GM13976 (cell line): ENCODE results near the gene TFB1M.
A peak's percentile ranks its signal among the peaks of the same experiment; 100 is the strongest.
"Not testable (repeated sequence)": the region's sequence is repeated elsewhere in the genome, so short reads cannot be mapped to it uniquely, and the experiment has no call there.

Experiments used
- DNase-seq: peaks from one replicate; pipeline ENCODE4 v3.0.0; 2012; ENCODE audit warnings: low spot score
- in situ Hi-C: fragments of 300-500 bp; cut with MboI; formaldehyde crosslinking; loops from one replicate; pipeline ENCODE4 v1.12.0; 2022; ENCODE audit warnings: low sequenced_read_pairs, mixed read lengths, inconsistent platforms; ENCODE audit not compliant: unreplicated experiment
- TF ChIP-seq, protein P1 (sequence below): IDR thresholded peaks from 2 replicates; pipeline ENCODE4 v1.5.1; 2012; ENCODE audit warnings: borderline replicate concordance, mild to moderate bottlenecking; ENCODE audit not compliant: insufficient read depth; ENCODE audit errors: extremely low read depth, missing control alignments, control extremely low read depth

The TFB1M gene

DNA sequence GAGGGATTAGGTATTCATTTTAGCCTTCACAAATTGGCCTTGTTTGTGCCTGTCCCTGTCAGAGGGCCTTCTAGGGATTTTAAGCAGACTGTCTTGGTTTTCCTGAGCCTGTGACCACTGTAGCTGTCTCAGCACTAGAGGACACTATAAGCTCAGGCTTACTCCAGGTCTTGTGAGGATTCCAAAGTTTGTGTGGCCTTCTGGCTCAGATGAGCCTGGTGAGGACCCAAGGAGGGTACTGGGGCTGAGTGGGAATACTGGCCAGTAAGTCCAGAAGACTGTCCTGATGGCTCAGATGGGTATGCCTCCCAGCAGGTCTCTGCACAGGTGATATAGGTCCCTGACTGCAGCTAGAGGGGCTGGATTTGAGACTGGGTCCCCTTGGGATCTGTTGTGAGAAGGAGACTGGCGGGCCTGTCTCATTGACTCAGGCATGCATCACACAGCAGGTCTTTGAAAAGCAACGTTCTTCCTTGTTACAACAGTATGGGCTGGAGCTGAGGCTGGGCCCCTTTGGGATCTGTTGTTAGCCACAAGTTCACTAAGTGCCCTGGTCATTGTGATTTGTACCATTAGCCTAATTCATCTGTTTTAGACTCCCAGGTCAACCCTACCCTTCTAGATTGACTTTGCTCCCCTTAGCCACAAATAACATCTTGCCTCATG lies 26.3 kb upstream of the TFB1M start:
- in situ Hi-C loops = no loop called here
- TF ChIP-seq, protein P1, sequence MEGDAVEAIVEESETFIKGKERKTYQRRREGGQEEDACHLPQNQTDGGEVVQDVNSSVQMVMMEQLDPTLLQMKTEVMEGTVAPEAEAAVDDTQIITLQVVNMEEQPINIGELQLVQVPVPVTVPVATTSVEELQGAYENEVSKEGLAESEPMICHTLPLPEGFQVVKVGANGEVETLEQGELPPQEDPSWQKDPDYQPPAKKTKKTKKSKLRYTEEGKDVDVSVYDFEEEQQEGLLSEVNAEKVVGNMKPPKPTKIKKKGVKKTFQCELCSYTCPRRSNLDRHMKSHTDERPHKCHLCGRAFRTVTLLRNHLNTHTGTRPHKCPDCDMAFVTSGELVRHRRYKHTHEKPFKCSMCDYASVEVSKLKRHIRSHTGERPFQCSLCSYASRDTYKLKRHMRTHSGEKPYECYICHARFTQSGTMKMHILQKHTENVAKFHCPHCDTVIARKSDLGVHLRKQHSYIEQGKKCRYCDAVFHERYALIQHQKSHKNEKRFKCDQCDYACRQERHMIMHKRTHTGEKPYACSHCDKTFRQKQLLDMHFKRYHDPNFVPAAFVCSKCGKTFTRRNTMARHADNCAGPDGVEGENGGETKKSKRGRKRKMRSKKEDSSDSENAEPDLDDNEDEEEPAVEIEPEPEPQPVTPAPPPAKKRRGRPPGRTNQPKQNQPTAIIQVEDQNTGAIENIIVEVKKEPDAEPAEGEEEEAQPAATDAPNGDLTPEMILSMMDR = no peak
- no peak for DNase-seq

DNA sequence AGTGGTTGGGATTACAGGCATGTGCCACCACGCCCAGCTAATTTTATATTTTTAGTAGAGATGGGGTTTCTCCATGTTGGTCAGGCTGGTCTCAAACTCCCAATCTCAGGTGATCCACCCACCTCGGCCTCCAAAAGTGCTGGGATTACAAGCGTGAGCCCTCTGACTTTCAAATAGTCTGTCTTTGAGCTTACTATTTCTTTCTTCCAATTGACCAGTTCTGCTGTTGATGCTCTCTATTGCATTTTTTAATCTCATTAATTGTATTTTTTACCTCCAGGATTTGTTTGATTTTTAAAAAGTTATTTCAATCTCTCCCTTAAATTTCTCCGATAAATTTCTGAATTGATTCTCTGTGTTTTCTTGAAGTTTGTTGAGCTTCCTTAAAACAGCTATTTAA lies 25.6 kb upstream of the TFB1M start:
- in situ Hi-C loops, DNase-seq: not testable (repeated sequence)

DNA sequence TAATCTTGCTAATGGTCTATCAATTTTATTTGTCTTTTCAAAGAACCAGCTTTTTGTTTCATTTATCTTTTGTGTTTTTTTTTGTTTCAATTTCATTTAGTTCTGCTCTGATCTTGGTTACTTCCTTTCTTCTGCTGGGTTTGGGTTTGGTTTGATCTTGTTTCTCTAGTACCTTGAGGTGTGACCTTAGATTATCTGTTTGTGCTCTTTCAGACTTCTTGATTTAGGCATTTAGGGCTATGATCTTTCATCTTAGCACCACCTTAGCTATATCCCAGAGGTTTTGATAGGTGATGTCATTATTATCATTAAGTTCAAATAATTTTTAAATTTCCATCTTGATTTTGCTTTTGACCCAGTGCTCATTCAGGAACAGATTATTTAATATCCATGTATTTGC lies 24.0 kb upstream of the TFB1M start:
- DNase-seq, in situ Hi-C loops: not testable (repeated sequence)

DNA sequence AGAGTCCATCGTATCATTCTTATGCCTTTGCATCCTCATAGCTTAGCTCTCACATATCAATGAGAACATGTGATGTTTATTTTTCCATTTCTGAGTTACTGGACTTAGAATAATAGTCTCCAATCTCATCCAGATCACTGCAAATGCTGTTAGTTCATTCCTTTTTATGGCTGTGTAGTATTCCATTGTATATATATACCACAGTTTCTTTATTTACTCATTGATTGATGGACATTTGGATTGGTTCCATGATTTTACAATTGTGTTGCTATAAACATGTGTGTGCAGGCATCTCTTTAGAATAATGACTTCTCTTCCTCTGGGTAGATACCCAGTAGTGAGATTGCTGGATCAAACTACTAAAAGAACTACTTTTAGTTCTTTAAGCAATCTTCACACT lies 21.0 kb upstream of the TFB1M start:
- TF ChIP-seq, protein P1 = no peak
- DNase-seq = no peak
- in situ Hi-C loops = no loop called here

DNA sequence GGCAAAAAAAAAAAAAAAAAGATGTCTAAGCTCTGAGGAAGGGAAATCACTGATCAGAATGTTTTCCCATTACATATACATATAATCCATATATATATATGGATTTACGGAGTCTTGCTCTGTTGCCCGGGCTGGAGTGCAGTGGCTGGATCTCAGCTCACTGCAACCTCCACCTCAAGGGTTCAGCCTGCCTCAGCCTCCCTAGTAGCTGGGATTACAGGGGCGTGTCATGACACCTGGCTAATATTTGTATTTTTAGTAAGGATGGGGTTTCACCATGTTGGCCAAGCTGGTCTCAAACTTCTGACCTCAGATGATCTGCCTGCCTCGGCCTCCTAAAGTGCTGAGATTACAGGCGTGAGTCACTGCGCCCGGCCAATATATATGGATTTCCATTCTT lies 19.8 kb upstream of the TFB1M start:
- DNase-seq, in situ Hi-C loops: not testable (repeated sequence)

DNA sequence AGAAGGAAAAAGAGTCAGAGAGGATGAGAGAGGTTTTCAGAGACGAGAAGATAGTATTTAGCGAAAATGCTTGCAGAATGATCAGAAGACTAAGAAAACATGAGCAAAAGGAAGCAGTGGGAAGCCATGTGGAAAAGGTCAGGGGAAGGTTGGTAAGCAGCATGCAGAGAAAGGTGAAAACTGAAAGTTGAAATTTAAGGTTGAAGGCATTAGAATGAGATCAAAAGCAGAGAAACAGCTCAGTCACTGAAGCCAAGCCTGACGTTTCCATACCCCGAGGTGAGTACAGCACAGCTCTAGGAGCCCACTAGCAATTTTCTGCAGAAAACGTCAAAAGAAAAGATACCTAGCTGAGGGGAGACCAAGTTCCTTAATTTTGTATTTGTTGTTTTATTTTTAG lies 19.1 kb upstream of the TFB1M start:
- TF ChIP-seq, protein P1 = no peak
- in situ Hi-C loops = no loop called here
- peak; percentile 29 for DNase-seq

DNA sequence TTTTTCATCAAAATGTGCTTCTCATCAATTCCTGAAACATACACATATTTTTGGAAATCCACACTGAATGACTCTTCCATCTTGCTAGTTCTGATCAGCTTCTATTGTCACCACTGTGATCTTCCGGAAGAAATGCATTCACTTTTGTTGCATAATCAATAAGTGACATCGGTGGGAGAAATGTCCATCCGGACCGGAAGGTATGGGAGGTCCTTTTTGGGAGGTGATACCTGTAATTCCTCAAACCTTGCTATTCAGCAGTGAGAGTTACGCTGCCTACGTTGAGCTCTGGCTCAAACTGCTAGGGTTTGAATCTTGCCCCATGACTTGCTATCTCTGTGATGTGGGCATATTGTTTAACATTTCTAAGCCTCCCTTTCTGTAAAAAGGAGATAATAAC lies 16.6 kb upstream of the TFB1M start:
- DNase-seq = no peak
- in situ Hi-C loops = no loop called here
- TF ChIP-seq, protein P1 = no peak

DNA sequence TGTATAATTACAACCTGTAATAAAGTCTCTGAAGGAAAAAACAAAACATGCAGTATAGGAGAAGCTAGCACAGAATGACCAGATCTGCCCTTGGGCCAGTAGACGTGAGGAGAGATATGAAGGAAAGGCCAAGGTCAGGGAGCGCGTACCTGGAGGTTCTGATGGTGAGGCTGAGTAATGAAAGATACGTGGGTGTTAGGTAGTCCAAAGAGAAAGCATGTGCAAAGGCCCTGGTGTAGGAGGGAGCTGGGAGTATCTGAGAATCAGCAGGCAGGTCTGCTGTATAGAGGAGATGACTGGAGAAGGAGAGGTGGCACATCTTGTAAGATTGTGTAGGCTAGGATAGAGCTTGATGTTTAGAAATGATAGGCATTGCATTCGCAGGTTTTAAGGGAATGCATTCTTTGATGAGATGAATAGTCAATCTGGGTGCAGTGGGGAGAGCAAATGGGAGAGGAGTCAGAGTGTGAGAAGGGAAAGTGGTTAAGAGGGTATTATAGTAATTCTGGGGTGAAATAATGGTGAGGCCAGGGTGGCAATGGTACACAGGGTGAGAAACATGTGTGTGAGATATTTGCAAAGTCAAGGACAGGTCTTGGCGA lies 15.9 kb upstream of the TFB1M start:
- TF ChIP-seq, protein P1 = no peak
- DNase-seq = no peak
- in situ Hi-C loops = no loop called here
